HG02571 (cell line): ENCODE data around the gene MSI2.

Experiments used
- ATAC-seq: cut with Tn5 transposase; IDR thresholded peaks from one replicate; pipeline ENCODE4 v1.9.1; 2021; ENCODE audit warnings: mild to moderate bottlenecking, moderate library complexity; ENCODE audit not compliant: unreplicated experiment

MSI2 gene

DNA sequence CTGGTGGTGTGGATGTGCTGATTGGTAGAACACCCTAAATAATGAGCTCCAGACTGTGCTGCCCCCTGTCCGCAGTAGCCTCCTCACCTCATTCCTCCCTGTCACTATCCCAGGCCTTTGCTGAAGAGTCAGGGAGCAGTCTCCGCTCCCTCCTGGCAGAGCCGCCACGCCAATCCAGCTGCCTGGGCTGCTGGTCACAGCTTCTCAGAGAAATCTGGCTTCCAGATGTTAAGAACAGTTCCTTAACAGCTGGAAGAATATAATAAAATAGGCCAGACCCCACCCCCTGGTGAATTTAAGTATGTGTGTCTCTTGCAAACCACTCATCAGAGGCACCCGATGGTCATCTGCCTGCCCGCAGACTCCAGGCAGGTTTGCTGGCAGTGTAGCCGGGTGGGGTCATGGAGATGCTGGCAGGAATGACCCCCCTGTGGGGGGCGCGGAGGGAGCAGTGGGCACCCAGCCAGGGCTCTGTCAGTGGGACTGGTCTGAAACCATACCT is 327.8 kb downstream of the MSI2 start:
- no peak for ATAC-seq

DNA sequence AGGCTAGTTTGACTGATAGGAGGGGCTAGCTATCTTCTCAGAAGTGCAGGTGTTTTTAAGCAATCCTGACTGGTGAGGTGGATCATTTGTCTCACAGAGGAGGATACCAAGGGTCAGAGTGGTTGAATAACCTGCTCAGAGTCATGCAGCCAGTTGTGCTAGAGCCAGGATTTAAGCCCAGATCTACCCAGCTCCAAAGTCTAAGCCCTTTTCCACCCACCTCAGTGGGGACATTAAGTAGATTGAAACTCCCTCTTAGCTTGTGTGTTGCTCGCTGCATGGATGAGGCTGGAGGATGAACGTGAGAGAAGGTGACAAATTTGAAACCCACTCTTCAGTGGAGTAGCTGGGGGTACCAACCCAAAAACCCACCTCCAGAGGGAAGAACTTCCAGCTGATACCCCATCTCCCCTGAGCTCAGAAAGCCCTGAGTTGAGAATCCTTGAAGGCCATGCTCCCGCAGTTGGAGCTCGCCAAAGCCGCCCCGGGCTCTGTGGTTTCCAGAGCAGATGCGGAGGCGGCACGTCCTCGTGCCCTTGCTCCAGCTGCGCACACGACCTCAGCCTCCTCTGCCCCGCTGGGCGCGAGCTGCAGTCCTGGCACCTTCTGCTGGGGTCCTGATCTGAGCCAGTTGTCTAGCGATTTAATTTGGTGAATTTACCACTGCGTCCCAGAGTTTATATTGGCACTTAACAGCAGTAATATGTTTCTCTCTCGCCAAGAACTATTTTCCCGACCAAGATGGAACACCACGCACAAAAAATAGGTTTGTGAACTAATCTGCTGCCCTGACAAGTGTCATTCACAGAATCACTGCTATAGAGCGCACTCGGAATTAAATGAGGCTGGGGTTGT is 329.2 kb downstream of the MSI2 start:
- ATAC-seq: no peak

DNA sequence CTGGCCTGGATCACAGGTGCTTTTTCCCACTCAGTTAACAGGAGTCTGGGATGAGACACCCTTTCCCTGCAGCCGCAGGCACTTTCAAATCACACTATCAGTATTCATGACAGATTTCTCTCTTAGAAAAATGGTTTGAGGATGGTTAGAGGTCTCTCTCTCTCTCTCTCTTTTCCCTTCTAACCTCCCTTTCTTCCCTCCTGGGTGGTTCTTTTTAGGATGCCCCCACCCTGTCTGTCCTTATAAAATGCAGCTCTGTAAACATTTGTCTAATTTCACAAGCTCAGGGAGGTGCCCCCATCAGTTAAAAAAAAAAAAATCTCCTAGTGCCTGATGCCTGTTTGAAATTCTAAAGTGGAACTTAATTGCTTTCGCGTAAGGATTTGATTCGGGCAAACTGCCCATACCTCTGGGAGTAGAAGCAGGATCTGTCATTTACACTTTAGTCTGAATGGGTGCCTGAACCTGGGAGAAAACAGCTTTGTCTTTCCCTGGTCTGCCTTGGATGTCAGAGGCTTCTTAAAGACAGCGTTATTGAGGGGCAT is 329.9 kb downstream of the MSI2 start:
- ATAC-seq: no peak

DNA sequence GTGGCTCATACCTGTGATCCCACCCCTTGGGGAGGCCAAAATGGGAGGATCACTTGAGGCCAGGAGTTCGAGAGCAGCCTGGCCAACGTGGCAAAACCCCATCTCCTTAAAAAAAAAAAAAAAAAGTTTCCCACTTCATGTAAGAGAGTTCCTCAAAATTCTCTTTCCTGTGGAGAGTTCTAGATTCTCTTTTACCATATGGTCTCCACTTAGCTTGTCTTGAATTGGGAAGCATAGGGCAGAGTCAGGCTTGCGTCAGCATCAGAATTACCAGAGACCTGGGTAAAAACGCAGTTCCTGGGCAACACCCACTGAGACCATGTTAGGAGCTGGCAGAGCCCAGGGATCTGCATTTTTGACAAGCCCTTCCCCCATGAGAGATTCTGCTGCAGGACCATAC is 330.4 kb downstream of the MSI2 start:
- no peak for ATAC-seq

DNA sequence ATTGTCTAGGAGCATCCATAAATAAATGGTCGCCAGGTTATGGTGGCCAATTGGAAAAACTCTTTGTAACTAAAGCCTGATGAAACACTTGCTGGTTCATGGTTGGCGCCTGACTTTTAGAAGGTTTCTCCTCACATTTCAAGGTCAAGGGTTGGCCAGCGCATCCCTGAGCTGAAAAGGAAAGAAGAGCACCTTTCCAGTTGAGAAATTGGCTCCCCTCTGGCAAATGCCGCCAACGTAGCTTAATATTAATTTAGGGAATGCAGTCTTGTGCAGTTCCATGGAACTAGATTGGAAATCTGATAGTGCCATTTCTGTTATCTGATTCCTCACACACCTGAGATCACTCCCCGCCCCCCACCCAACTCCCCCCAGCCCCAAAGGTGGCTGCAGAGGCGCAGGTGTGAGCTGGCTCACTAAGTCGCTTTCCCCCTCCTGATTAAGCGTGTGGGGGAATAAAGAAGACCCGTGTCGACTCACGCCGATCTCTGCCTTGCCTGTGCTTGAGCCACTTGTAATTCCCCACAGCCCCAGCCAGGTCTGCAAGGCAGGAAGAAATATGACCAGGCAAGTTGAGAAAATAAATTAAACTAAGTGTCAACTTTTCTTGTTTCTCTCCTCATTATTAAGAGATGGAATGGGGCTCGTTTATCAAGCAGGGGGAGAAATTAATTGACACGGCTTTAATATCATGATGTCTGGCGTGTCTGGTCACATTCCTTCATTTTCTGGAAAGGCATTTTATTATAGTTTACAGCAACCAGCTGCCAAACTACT is 331.1 kb downstream of the MSI2 start:
- ATAC-seq: no peak

DNA sequence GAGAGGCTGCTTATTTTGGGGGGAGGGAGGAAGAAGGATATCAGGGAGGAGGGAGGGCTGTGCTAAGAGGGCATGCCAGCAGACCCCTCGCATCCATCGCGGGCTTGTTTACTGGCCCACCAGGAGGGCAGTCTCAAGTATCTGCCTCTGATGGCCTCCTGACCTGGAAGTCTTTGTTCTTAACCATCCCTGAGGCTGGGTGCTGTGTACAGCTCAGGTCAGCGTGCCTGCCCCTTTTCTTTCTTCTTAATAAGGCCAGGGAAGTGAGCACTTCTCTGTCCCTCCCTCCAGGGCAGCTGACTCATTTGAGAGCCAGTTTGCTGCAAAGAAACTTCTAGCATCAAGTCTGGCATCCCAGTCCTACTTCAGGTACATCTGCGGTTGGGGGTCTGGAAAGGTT is 331.8 kb downstream of the MSI2 start:
- no peak for ATAC-seq

DNA sequence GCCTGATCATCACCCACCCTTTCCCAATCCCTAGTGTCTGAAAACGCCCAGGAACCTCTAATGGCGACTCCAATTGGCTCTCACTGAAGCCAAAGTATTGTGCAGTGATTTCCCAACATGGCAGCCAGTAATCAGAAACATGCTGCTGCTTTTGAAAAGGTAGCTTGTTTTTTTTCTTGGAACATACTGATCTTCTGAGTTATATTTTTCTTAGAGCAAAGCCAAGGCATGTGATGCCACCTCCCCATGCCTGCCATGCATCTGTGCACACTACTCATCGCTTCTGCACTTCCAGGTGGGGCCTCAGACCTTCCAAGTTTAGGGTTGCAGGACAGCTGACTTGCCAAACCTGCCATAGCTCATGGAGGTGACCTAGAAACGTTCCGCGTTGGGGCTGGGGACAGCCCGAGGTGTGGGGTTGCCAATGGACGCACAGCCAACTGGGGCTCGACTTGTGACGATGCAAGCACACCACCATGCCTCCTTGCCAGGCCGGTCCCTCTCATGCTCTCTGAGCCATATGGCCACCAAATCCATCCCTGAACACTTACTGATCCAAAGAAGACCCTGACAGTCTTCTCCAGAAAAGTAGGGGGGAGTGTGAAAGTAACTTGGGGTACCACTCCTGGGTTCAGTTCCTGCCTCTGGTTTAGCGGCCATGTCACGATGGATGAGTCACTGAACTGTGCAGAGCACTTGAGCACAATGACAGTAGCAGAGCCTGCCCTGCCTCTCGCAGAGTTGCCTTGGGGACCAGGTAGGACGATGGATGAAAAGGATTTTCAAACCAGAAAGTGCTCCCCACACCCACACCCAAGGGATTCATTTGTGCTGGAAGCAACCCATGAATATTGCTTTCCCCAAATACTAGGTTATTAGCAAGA is 333.1 kb downstream of the MSI2 start:
- ATAC-seq: no peak

DNA sequence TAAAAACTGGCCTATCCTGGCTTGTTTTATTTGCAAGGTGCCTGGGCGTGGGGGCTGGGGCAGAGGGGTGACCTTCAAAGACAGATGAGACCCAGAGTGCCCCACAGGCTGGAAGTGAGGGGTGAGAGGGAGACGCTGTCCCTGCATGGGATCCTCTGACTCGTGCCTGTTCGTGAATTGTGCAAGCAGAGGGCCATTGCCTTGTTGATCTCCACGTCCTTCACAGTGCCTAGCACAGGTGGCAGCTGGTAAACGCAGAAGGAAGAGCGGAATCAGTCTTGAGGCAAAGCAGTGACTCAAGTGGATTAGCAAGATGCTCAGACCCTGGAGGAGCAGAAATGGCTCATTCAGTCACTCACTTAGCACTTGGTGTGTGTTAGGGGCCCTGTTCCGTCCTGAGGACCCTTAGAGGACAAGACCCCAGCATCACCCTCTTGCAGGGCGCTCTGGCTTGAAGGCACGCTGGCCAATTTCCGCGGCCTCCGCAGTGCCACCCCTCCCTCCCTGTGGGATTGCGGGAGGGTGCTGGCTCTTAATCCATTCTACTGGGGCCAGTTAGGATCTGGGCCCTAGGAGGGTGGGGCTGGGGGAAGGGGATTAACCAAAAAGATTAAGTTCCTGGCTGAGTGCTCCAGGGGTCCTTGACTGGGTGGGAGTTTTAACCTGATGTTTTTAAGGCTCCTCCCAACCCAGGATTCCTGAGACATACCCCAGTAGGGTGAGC is 337.6 kb downstream of the MSI2 start:
- ATAC-seq: no peak

DNA sequence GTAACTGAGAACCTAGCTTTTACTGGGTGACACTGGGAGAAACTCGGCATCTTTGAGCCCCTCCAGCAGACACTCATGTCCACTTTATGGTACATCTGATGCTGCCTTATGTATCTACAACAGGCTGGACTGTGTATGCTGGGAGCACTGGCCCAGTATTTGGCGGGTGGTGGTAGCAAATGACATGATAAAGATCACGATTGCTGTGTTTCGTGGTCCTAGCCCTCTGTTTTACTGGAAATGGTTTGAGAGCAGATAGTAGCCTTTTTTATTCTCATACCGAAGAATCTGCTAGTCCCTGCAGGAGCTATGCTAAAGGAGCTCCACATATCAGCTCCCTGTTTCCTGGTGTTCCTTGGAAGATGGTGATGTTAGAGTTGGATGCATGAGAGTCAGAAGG is 338.4 kb downstream of the MSI2 start:
- ATAC-seq: no peak

DNA sequence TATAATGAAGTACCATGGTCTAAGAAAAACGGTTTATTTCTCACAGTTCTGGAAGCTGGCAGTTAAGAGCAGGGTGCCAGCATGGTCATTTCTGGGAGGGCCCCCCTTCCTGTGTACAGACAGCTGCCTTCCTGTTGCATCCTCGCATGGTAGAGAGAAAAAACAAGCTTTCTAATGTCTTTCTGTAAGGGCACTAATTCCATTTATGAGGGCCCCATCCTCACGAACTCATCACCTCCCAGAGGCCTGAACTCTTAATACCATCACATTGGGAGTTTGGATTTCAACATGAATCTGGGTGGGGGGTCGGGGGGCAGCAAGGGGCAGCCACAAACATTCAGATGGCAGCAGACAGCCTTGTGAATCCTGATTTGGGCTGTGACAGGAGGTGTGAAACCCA is 339.1 kb downstream of the MSI2 start:
- no peak for ATAC-seq

DNA sequence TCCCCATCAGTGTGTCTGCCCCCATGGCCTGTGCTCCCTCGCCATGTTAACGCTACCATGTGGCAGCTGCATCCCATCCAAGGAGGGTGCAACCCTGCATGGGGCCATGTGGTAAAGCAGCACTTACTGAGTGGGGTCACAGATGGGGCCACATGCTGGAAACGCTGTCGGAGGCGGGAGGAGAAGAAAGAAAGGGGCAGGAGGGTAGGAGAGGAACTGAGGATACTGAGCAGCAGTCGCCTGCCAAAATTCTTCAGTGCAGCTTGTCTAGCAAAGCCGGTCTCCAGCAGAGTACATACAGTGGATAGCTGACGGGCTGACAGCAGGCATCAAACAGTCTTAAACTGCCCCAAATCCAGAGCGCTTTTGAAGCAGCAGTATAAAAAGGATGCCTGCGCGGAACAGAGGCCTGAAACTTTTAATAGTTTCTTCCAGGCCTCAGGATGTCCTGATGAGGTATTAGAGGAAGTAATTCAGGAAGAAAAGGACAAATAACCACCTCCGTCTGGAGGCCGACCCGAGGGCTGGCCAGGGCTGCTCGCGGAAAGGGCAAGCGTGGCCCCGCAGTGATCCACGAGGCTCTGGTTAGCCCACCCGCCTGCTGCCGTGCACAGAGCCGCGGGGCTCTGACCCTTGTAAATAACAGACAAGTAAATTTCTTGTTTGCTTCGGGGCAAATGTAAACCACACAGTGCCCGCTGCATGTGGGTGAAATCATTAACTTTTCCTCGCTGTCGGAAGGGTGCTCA is 339.8 kb downstream of the MSI2 start:
- ATAC-seq: no peak

DNA sequence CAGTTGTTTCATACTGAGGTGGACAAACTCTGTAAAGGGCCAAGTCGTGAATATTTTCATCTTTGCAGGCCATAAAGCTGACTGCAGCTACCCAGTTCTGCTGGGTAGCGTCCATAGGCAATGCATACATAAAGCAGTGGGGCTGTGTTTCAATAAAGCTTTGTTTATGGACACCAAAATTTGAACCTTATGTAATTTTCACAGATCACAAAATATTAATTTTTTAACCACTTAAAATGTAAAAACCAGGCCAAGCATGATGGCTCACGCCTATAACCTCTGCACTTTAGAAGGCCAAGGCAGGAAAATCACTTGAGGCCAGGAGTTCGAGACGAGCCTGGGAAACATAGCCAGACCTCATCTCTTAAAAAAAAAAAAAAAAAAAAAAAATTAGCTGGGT is 340.8 kb downstream of the MSI2 start:
- ATAC-seq: no peak

DNA sequence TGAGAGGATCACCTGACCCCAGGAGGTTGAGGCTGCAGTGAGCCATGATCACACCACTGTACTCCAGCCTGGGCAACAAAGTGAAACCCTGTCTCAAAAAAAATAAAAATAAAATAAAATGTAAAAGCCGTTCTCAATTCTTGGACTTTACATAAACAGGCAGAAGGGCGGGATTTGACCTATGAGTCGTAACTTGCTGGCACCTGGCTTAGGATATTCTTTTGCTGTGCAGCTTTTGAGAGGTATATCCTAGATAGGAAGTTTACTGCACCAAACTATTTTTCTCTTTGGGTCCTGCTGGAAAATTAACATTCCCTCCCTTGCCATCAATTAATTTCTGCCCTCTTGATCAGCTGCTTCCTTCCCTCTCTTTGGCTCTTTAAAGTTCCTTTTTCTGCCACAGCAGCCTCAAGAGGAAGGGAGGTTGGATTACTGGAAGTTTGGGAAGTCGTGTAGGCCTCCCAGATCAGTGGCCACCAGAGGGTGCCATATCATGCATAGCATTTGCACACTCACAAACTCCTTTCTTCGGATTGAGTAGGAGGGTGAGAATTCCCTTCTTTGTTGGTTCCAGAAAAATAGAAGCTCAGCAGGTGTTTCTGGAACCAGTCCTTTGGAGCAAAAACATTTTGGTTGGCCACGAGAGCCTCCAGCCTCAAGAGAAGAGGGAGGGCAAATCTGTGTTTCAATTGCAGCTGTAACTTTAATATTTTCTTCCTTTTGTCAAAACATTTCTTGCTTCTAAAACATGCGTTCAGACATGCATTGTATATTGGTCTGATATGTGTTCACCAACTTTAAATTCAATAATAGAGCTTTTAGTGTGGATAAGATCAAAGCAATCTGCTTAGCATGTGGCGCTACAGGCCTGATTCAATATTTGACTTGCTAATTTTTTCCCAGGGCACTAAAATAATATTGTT is 341.5 kb downstream of the MSI2 start:
- ATAC-seq: no peak

DNA sequence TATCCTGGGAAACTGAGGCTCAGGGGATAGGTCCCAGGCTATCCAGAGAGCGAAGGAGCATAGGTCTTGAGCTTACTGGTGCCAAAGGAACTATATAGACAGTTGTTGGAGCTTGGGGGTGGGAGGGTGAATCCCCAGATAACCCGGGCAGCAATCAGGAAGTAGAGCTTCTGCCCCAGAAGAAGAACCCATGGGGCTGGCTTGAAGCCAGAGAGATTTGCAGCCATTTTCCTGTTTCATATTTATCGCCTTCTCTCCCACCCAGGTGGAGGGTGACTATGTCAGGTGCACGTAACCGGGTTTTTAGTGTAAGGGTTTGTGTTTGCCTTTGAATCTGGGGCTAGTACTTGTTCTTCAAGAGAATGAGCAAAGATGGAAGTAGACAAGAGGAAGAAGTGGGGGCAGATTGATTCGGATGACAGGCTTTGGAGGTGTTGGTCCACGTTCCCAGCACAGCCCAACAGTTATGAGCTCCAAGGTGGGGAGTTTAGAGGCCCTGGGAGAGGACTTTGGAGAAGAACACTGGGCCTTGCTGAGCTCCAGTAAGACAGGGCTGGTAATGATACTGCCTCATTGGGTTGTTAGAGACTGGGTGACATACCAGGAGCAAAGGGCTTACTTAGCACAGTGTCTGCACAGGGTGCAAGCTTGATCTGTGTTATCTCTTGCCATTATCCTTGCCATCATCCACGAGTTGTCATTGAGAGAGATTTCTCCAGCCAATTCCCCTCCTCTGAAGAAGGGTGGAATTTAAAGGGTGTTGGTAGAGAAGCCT is 343.1 kb downstream of the MSI2 start:
- ATAC-seq: no peak

DNA sequence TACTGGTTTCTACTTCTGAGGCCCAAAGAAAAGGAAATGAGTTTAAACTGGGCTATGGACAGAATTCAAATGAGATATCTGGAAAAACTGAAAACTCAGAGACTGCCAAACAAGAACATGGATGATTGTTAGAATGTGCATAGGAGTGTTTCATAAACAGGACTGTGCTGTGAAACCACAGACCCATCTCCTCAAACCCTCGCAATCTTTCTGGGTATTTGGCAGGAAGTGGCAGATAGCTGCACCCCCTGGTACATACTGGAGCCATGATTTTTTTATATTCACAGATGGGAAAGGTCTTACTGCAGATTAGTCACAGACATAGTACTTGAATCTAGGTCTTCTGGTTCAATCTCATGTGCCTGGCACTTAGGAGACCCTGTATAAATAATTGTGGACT is 343.8 kb downstream of the MSI2 start:
- no peak for ATAC-seq

DNA sequence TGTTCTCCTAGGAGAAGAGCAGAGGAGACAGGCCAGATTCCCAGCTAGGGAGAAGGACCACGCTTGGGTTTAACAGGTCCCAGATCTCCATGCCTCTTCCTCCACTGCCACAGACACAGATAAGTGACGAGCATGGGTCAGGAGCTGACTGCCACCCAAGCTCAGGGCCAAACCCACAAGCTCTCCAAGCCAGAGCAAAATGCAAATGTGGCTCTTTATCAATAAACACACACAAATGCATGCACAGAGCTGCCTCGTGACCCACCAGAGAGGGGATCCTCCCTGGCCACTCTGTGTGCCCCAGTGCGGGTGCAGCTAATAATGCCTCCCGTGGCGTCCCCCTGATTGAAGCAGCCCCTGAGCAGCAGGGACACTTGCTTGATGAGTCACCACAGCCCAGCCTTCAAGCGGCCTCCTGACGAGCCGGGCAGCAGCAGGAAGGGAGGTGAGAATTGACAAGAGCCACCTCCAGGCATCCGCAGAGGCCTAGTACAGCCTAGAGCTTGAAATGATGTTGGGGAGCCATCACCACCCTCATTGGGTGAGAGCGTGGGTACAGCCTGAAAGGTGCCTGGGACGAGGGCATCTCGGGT is 344.9 kb downstream of the MSI2 start:
- no peak for ATAC-seq

DNA sequence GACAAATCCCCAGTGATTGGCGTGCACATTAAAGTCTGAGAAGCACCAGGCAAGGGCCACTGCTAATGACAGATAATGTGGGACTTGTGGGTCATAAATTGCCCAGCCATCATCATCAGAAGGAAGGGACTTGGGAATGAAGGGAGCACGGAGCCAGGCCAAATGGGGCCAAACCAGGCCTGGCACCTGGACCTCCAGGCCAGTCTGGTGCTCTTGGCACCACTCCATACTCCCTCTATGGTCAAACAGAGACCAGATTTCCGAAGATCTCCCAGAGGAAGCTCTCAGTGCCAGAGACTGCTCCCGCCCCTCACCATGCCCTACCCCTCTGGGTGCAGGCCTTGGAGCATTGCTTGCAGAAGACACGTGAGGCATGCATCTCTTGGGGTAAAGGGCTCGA is 346.6 kb downstream of the MSI2 start:
- no peak for ATAC-seq
